HG02840 (cell line): ENCODE results near the gene XKR7.

ENCODE experiments used
- ATAC-seq: cut with Tn5 transposase; IDR thresholded peaks from one replicate; pipeline ENCODE4 v1.9.1; 2021; ENCODE audit warnings: mild to moderate bottlenecking, moderate library complexity, moderate number of reproducible peaks; ENCODE audit not compliant: unreplicated experiment, low FRiP score

Gene XKR7

DNA sequence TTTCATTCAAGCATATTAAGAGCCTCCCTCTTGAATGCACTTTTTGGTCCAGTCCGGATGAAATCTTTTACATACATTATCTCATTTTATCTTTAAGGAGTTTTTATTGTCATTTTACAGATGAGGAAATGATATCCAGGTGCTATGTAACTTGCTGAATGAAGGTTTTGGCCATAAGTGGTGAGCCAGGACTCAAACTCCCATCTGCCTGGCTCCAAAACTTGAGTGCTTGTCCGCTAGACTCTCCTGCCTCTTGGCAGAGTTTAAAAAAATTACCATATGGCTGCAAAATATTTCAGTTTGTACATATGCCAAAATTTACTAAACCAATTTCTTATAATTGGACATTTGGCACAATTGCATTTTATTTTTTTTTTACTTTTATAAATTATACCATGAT is 28.3 kb upstream of the XKR7 start:
- ATAC-seq: no peak

DNA sequence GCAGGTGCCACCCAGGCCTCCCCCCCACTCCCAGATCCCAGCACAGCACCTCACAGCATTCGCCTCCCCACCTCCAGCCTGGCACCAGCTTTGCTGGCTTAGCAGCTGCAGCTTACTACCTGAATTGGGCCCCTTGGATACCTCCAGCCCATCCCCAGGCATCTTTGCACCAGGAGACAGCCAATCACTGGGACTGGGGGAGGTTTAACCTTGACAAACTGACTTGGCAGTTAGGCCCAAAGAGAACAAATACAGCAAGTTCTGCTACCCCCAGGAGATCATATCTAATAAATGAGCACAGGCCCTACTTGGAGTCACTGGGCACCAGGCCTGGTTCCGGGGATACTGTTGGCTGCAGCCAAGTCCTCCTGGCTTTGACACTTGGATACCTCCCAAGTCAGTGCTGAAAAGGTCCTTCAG is 24.9 kb upstream of the XKR7 start:
- ATAC-seq: no peak

DNA sequence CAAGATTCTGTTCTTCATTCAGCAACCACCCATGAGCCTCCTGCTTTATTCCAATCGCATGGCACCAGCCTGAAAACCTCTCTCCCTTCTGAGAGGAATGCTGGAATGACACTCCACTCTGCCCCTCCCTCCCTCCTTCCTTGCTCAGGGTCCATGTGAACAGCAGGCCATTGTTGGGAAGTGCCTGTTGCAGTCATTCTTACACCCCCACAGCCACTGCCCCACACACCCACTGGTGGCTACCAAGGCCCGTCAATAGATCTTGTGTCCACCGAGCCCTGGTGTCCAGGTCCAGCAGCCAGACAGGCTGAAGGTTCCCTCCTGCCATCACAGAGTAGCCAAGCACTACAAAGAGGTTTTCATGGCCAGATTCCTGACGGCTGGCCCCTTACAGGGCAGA is 22.6 kb upstream of the XKR7 start:
- no peak for ATAC-seq

DNA sequence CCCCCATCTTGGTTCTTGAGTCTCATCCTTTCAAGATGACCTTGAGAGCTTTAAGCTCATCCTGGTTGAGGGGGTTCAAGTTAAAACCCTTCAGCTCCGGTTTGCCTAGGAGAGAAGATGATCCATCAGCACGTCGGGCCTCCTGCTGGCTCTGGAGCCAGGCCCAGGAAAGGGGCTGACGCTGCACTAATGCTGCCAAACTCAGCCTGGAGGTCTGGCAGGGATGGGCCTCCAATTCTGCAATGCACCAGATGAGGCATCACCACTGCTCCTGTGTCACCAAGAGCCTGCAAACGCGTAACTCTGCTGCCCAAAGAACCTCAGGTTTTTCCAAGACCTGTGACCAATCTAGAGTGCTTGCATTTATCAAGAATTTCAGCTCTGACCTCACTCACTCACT is 22.2 kb upstream of the XKR7 start:
- ATAC-seq: no peak

DNA sequence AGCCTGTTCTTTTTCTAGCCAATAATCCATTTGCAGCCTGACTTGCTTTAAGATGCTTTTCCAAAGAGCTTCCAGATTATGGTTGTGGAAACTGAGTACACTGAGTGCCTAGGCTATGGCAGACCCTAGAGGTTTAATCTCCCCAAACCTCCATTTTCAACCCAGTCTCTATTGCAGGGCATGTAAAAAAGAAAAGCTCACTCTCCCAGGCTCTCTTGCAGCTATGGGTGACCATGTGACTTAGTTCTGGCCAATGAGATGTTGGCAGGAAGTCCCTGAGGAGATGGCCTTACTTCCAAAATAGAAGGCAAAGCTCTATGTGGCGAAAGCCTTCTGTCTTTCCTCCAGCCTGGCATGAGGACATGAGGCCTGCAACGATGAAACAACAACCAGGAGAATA is 19.9 kb upstream of the XKR7 start:
- no peak for ATAC-seq

DNA sequence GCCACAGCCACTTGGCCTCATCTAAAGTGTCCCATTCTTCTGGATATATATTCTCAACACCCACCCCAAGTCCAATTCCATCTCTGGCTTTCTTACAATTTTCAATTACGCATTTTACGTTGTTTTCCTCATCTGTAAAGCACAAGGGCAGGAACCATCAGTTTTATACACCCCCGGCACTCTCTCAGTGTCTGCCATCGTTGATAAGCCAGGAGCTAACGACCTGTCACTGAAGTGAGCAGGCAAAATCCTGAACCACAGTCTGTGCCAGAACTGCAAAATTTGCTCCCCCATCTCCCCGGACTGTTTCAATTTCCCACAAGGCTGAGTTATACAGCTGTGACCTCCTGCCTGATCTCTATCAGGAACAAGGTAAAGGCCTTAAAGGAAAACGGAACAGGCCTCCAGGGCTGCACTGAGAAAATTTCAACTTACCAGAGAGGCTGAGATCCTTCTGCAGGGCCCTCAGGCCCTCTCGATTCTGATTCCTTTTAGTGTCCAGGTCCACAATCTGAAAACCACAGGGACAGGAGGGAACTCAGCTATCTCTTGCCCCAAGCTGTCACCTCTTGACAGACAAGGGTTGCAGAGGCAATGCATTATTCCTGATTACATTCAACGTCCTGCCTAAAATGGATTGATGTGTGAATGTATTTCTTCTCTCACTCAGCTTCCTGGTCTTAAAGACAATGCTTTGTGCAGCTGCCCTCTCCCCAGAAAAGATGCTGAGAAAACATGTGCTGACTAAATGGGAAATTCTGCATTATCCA is 17.9 kb upstream of the XKR7 start:
- ATAC-seq: no peak

DNA sequence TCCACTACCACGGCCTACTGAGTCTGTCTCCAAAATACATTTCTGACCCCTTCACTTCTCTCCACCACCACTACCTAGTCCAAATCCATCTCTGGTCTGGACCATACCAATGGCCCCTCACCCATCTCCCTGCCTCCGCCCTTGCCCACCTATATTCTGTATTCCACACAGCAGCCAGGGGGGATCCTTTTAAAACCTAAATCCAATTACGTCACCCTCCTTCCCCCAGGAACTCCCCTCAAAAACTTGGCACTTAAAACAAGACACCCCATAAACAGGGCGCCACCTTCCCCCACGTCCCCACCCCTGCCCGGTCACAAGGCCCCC is 16.8 kb upstream of the XKR7 start:
- no peak for ATAC-seq

DNA sequence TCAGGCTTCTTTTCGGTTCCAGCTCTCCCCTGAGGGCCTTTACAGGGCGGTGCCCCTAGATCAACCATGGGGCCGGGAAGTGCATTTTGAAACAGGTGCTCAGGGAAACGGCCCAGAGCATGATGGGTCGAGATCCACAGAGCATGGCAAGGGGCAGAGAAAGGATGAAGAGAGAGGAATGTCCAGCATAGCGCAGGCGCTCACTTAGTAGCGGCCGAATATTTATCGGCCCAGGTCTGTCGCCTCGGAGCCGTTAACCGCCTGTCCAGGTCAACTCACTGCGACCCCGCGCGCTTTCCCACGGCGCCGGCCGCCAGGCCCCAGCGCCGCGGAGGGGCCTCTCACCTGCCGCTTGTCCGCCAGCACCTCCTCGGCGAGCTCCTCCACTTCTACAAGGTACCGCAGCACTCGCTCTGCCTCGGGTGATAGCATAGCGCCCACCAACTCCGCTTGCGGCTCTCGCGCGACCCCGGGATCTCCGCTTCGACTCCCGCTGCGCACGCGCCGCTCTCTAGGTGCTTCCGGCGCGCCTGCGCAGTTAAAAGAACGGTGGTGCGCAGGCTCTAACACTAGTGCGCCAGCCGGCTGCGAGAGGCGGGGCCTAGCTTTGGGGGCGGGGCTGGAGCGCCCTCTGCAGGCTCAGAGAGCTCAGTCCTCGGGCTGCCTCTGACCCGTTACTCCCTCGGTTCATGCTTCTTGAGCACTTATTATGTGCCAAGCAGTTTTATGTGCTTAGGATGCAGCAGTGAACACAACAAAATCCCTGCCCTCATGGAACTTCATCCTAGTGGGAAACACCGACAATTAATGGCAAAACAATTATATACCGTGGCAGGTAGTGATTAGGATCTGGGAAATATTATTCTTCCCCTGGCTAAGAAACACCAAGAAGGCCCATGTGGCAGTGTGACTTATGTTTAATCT is 16.2 kb upstream of the XKR7 start, which contains the start of gene PDRG1:
PDRG1 (minus strand) TSS at position 517 of the 924 bp plus-strand sequence; CDS start at position 432, 85 bp downstream.
- peak; percentile 87 for ATAC-seq

DNA sequence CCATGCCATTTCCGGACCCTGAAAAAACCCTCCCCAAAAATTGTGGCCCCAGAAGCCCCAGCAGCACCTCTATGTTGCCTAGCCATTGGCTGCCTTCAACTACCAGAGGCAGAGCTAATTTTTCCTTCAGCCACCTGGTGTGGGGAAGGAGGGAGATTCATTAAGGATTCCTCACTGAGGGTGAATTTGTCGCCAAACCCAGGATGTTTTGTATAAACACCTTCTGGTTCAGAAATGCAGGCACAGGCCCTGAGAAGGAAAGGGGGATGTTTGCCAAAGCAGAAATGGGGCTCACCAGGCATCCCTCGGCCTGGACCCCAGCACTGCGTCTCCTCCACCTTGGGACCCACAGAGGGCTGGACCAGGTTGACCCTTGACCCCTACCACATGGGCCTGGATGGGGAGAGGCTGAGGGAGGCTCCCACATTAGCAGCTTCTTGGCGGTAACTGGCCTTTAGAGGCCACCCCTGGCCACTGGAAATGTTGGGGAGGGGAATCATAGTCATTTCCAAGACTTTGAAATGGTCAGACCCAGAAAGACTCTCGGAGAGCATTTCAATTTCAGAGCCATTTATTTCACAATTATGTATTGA is 14.3 kb upstream of the XKR7 start:
- ATAC-seq: no peak

DNA sequence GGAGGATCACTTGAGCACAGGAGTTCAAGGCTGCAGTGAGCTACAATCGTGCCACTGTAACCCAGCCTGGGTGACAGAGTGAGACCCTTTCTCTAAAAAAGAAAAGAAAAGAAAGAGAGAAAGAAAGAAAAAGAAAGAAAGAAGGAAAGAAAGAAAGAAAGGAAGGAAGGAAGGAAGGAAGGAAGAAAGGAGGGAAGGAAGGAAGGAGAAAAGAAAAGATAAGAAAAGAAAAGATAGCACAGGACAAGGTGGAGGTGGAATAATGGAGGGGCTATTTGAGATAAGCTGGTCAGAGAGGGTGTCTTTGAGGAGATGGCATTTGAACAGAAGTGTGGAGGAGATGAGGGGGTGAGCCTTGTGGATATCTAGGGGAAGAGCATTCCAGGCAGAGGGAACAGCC is 13.5 kb upstream of the XKR7 start:
- no peak for ATAC-seq

DNA sequence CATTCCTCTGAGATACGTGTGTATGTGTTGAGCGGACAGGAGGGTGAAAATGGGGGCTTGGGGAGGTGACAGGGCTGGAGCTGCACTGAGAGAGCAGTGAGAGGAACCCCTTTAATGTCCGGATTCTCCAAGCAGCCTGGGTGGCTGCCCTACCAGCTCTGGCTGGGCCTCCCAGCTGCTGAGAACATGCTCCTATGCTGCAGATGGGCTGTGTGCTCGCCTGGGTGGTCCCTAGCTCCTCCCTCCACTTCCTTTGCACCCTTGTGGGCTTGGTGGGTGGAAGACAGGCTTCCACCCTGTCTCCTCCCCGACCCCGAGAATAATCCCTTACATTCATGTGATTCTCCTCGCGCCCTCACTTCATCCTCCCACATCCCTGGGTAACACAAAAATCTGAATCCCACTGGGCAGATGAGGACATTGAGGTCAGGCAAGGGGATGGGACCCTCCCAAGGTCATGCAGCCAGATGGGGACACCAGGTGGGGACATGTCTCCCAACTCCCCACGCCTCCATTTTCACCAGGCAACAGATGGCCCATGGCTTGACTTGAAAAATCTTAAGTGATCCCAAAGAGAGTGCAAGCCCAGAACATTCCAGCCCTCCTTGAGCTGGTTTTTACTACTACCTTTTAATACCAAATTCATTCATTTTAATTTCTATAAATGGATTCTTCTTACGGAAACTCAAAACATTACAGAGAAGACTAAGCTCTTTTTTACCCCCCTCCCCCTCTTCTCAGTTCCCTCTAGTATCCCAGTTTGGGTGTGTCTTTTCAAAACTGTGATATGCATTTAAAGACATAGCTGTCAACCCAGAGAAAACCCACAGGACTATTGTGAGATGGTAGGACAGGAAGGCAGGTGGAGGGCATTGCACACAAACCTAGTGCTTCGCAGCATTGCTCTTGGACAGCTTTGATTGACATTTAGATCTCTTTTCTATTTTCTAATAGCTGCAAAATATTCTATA is 11.1 kb upstream of the XKR7 start:
- no peak for ATAC-seq

DNA sequence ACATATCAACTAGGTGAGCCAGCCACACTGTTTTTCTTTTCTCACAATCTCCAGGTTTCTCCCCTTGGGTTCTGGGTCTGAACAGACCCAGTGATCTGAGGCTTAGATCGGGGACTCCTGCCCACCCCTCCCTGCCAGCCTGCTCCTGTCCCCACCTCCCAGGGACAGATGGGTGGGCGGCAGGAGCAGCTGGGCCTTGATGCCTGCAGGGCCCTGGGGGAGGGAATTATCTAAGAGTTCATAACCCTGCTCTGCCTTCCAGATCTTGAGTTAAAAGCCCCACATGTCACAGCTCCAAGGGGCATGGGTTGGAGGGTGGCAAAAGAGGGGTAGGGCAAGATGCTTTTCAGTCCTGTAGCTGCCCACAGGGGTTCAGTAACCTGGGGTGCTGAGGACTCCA is 5.2 kb upstream of the XKR7 start:
- ATAC-seq: no peak

DNA sequence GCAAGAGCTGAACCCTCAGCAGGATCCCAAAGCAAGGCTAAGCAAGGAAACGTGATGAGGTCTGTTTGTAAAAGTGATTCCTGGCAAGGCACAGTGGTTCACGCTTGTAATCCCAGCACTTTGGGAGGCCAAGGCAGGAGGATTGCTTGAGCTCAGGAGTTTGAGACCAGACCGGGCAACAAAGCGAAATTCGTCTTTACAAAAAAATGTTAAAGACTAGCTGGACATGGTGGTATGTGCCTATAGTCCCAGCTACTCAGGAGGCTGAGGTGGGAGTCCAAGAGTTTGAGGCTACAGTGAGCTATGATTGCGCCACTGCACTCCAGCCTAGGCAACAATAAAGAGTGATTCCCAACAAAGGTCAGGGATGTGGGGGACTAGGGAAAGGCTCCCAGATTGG is 4.1 kb upstream of the XKR7 start:
- ATAC-seq: no peak

DNA sequence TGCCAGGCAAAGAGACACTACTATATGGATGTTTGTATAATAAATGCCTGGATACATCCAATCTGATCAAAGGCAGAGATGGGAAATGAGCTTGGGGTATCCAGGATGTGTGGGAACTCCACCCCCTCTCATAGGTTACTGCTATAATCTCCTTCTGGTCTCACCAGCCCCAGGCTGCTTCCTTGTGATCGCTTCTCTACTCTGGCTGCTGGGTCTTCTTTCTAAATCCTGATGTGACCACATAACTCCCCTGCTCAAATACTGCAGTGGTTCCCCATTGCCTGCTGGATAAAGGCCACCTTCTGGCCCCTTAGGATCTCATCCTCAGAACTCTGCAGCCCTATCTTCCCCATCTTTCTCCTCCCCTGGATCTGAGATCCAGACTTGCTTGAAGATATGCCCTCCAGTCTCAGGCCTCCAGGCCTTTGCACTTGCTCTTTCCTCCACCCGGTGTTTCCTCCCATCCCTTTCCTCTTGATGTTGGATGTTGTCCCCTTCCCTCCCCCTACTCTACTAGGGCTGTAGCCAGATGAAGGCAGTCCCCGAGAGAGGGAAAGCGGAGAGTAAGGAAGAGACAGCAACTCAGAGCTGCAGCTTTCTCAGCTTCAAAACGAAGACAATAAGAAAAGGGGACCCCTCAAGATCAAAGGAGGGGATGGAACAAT is 828 bp upstream of the XKR7 start:
- no peak for ATAC-seq

DNA sequence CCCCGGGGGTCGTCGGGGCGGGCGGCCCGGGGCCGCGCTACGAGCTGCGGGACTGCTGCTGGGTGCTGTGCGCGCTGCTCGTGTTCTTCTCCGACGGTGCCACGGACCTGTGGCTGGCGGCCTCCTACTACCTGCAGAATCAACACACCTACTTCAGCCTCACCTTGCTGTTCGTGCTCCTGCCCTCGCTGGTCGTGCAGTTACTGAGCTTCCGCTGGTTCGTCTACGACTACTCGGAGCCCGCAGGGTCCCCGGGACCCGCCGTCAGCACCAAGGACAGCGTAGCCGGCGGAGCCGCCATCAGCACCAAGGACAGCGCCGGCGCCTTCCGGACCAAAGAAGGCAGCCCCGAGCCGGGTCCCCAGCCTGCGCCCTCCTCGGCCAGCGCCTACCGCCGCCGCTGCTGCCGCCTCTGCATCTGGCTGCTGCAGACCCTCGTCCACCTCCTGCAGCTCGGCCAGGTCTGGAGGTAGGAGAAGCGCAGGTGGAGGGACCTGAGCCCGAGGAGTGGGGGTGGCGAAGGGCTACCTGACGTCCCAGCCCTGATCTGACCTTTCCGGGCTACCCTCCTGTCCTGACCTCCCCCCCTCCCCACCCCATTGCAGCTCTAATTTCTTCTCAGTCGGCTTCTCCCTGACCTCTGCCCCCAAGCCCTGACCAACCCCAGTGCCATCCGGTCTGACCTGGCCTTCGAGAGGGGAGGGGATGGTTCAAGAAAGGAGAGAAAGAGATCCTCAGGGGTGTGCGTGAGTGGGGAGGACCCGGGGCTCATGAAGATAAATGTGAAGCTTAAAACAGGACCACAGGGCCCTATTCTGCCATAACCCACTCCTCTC is 558 bp downstream of the XKR7 start:
- ATAC-seq: no peak

DNA sequence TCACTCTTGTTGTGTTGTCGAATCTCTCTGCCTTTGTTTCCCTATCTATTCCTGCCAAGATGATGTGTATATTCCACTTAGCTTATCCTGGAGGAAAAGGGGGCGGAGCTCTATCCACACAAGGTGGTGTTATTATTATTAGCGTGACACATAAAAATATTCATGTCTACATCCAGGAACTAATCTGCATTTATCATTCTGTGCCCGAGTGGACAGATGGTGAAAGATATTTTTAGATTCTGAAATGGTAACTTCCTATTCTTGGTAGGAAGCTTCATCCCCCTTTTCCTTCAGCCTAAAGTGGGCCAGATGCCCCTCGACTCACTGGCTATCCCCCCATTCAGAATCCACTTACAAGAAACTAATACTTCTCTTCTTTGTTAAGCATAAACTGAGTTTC is 2.0 kb downstream of the XKR7 start:
- no peak for ATAC-seq

DNA sequence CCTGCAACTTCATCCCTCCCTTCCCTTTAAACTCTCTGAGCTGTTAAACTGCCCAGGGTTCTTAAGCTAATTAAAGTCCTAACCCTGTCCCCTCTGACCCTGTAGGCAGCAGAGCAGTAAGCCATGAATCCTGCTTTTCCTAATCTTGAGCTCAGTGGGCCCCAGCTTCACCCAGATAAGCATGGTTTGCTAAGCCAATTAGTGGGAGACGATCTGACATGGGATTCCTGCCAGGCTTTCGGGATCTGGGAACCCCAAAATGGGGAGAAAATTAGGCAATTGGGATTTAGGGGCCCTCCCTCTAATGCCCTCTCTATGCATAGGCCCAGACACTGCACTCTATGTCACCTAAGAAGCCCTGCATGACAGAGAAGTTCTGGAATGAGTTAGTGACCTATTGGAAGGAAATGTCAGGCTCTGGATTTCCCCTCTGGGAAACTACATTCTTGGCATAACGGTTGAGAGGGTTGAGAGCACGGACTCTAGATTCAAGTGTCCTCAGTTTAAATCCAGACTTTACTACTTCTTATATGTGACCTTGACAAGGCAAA is 4.6 kb downstream of the XKR7 start:
- ATAC-seq: no peak

DNA sequence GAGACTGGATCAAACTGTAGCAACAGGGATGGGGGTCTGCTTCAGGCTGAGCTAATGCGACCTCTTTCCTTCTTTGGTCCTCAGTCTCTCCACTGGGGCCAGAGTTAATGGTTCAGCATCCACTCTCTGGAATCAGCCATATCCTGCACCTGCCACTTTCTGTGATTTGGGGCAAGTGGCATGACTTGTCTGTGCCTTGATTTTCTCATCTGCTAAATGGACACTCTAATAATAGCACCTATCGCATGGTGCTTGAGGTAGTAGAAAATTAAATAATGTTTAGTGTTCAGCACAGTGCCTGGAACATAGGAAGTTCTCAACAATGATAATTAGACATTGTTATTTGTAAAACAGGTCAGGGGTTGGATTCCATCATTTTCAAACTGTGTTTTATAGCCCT is 6.3 kb downstream of the XKR7 start:
- no peak for ATAC-seq
